ENCODE data around the gene HOXB6.

- TF ChIP-seq, protein P1, sequence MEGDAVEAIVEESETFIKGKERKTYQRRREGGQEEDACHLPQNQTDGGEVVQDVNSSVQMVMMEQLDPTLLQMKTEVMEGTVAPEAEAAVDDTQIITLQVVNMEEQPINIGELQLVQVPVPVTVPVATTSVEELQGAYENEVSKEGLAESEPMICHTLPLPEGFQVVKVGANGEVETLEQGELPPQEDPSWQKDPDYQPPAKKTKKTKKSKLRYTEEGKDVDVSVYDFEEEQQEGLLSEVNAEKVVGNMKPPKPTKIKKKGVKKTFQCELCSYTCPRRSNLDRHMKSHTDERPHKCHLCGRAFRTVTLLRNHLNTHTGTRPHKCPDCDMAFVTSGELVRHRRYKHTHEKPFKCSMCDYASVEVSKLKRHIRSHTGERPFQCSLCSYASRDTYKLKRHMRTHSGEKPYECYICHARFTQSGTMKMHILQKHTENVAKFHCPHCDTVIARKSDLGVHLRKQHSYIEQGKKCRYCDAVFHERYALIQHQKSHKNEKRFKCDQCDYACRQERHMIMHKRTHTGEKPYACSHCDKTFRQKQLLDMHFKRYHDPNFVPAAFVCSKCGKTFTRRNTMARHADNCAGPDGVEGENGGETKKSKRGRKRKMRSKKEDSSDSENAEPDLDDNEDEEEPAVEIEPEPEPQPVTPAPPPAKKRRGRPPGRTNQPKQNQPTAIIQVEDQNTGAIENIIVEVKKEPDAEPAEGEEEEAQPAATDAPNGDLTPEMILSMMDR (conservative IDR thresholded peaks at IDR 0.05 in 1 of 2, IDR thresholded peaks at IDR 0.05 in 1 of 2; ENCODE audit: extremely low read depth in 1 of 2, insufficient read depth in 1 of 2, low read depth in 1 of 2, low read length in 2 of 2), result no peak
- TF ChIP-seq EZH2 (IDR thresholded peaks at IDR 0.05; ENCODE audit: borderline replicate concordance, low read length), result peak; percentile 64
Observed at GRCh38 chr17:48601539-48602425, 3.0 kb downstream of the HOXB6 start.

Data from mammary epithelial cell (primary cell).